Liver (tissue), 9 donors: ENCODE measurements around the gene CLN3. TPM values are rescaled to one million over a fixed set of nuclear protein-coding genes. Genes with fewer than 3 reads are reported as not detected.
"Not testable (repeated sequence)": the region's sequence is repeated elsewhere in the genome, so short reads cannot be mapped to it uniquely, and the experiment has no call there.

Source experiments
- DNase-seq: peaks from one replicate; pipeline ENCODE4 v3.0.0-alpha.2; 2017; ENCODE audit warnings: low spot score
- H3K27ac ChIP-seq, 2 donors: one replicate each; pipeline ENCODE4 v1.7.0; 2013; ENCODE audit warnings: inconsistent platforms in 2 of 2, low read length in 2 of 2, control low read depth in 1 of 2, low read depth in 1 of 2, mild to moderate bottlenecking in 1 of 2
- H3K27me3 ChIP-seq, 4 donors: one replicate each; pipeline versions ENCODE4 v1.6.1 to v1.7.0; 2013; ENCODE audit warnings: low read length in 3 of 4, inconsistent platforms in 1 of 4, mild to moderate bottlenecking in 1 of 4, moderate library complexity in 1 of 4; ENCODE audit not compliant: control insufficient read depth in 4 of 4, insufficient read depth in 4 of 4
- H3K36me3 ChIP-seq, 4 donors: one replicate each; pipeline versions ENCODE4 v1.6.1 to v1.7.0; 2013; ENCODE audit warnings: low read length in 3 of 4, mild to moderate bottlenecking in 3 of 4, low read depth in 1 of 4, moderate library complexity in 1 of 4; ENCODE audit not compliant: control insufficient read depth in 4 of 4, insufficient read depth in 3 of 4
- H3K4me1 ChIP-seq, 4 donors: one replicate each; pipeline versions ENCODE4 v1.6.1 to v1.7.0; 2013; ENCODE audit warnings: low read length in 3 of 4, mild to moderate bottlenecking in 3 of 4, moderate library complexity in 1 of 4; ENCODE audit not compliant: control insufficient read depth in 4 of 4, insufficient read depth in 4 of 4
- H3K4me3 ChIP-seq, 3 donors: one replicate each; pipeline versions ENCODE4 v1.6.1 to v1.7.0; 2013; ENCODE audit warnings: low read length in 3 of 3, control low read depth in 1 of 3, low read depth in 1 of 3, mild to moderate bottlenecking in 1 of 3
- H3K9ac ChIP-seq, 2 donors: one replicate each; pipeline ENCODE4 v1.7.0; 2013; ENCODE audit warnings: low read length in 2 of 2, mild to moderate bottlenecking in 2 of 2, moderate library complexity in 2 of 2, control low read depth in 1 of 2, low read depth in 1 of 2
- H3K9me3 ChIP-seq, 4 donors: one replicate each; pipeline versions ENCODE4 v1.6.1 to v1.7.0; 2013; ENCODE audit warnings: low read length in 3 of 4; ENCODE audit not compliant: control insufficient read depth in 4 of 4
- ATF3 ChIP-seq: IDR thresholded peaks from 2 replicates; pipeline ENCODE4 v1.6.1; 2016; ENCODE audit warnings: antibody characterized with exemption
- EGR1 ChIP-seq, 2 donors: IDR thresholded peaks; 2 replicates each; pipeline ENCODE4 v1.6.1; 2016 to 2018; ENCODE audit warnings: antibody characterized with exemption in 2 of 2, low read depth in 2 of 2
- FOXA1 ChIP-seq: IDR thresholded peaks from 2 replicates; pipeline ENCODE4 v1.6.1; 2016; ENCODE audit warnings: antibody characterized with exemption
- FOXA2 ChIP-seq: IDR thresholded peaks from 2 replicates; pipeline ENCODE4 v1.6.1; 2016; ENCODE audit warnings: antibody characterized with exemption
- GABPA ChIP-seq, 2 donors: IDR thresholded peaks in 1 of 2; conservative IDR thresholded peaks in 1 of 2; 2 replicates each; pipeline ENCODE4 v1.6.1; 2016; ENCODE audit warnings: antibody characterized with exemption in 2 of 2, mild to moderate bottlenecking in 1 of 2, moderate library complexity in 1 of 2
- HNF4A ChIP-seq, 2 donors: conservative IDR thresholded peaks; 2 replicates each; pipeline ENCODE4 v1.6.1; 2016; ENCODE audit warnings: antibody characterized with exemption in 2 of 2, mild to moderate bottlenecking in 2 of 2
- HNF4G ChIP-seq: IDR thresholded peaks from 2 replicates; pipeline ENCODE4 v1.6.1; 2016; ENCODE audit warnings: antibody characterized with exemption
- JUND ChIP-seq, 2 donors: IDR thresholded peaks; 2 replicates each; pipeline ENCODE4 v1.6.1; 2016; ENCODE audit warnings: antibody characterized with exemption in 2 of 2
- MAX ChIP-seq: IDR thresholded peaks from 2 replicates; pipeline ENCODE4 v1.6.1; 2016; ENCODE audit warnings: antibody characterized with exemption
- NR2F2 ChIP-seq: IDR thresholded peaks from 2 replicates; pipeline ENCODE4 v1.6.1; 2016; ENCODE audit warnings: antibody characterized with exemption
- RAD21 ChIP-seq, 2 donors: IDR thresholded peaks; 2 replicates each; pipeline ENCODE4 v1.6.1; 2016; ENCODE audit warnings: antibody characterized with exemption in 2 of 2, mild to moderate bottlenecking in 2 of 2
- REST ChIP-seq: IDR thresholded peaks from 2 replicates; pipeline ENCODE4 v1.6.1; 2016; ENCODE audit warnings: antibody characterized with exemption, mild to moderate bottlenecking
- RXRA ChIP-seq, 2 donors: IDR thresholded peaks; 2 replicates each; pipeline ENCODE4 v1.6.1; 2017 to 2018; ENCODE audit warnings: antibody characterized with exemption in 2 of 2, mild to moderate bottlenecking in 1 of 2
- SP1 ChIP-seq: IDR thresholded peaks from 2 replicates; pipeline ENCODE4 v1.6.1; 2018; ENCODE audit warnings: antibody characterized with exemption, mild to moderate bottlenecking
- TAF1 ChIP-seq: conservative IDR thresholded peaks from 2 replicates; pipeline ENCODE4 v1.6.1; 2016; ENCODE audit warnings: antibody characterized with exemption, mild to moderate bottlenecking
- YY1 ChIP-seq: IDR thresholded peaks from 2 replicates; pipeline ENCODE4 v1.6.1; 2016; ENCODE audit warnings: antibody characterized with exemption, mild to moderate bottlenecking
- ZBTB33 ChIP-seq: IDR thresholded peaks from 2 replicates; pipeline ENCODE4 v1.6.1; 2016; ENCODE audit warnings: antibody characterized with exemption
- WGBS: extraction: QIAGEN DNeasy Blood & Tissue Kit; methylation state at CpG from one replicate; pipeline ENCODE4 v1.1.7; 2013; 5-methylcytosine and 5-hydroxymethylcytosine counted together
- polyA plus RNA-seq, 2 donors: library from polyadenylated mRNA; stranded (reverse) in 1 of 2; unstranded in 1 of 2; fragments of 200-250 nt in 1 of 2; fragments of >200 nt in 1 of 2; fragmentation: Nextera tagmentation in 1 of 2; extraction: Ambion mirVana in 1 of 2; gene quantifications; one replicate each; pipeline versions ENCODE4 v1.2.1 to v1.2.3, GENCODE V29; 2013 to 2015
- total RNA-seq, 2 donors: library from RNA; depleted of rRNA; stranded (reverse); fragments of >200 nt; gene quantifications; one replicate each; pipeline ENCODE4 v1.2.3, GENCODE V29; 2014
- donor health status: healthy.
- donor health status: healthy.
- donor health status: healthy.
- donor health status: healthy.
- donor health status: healthy.

CLN3 gene
- total and polyA plus RNA-seq, 4 donors = 16.1 to 23.6 (median 19.3) TPM

GRCh38 chr16:28502290-28502689 lies 10.4 kb upstream of the CLN3 start:
- Histone ChIP-seq H3K27ac (no peak overlapping the region), H3K9me3 (no peaks in the 10 kb centered on the region), H3K27me3 (no peaks in the 10 kb centered on the region), H3K4me1 (peaks cover 12 to 23% (median 19%) of the 10 kb centered on the region in 4 donors), H3K9ac (no peak overlapping the region), H3K36me3 (peaks cover 0 to 21% (median 11%) of the 10 kb centered on the region in 4 donors), H3K4me3 (no peak overlapping the region)
- no peak for DNase-seq
- 87% methylated on average over 2 of the region's 2 CpGs for WGBS
- no peak for TF ChIP-seq SP1
- no peak for TF ChIP-seq HNF4G
- TF ChIP-seq TAF1 = no peak
- TF ChIP-seq RAD21 (IDR thresholded peaks at IDR 0.05) = no peak
- TF ChIP-seq FOXA1 = no peak
- no peak for TF ChIP-seq GABPA (IDR thresholded peaks at IDR 0.05 in 1 of 2, conservative IDR thresholded peaks at IDR 0.05 in 1 of 2)
- no peak for TF ChIP-seq JUND (IDR thresholded peaks at IDR 0.05)
- TF ChIP-seq NR2F2 = no peak
- no peak for TF ChIP-seq HNF4A (conservative IDR thresholded peaks at IDR 0.05)
- no peak for TF ChIP-seq ATF3
- no peak for TF ChIP-seq YY1
- TF ChIP-seq MAX = no peak
- TF ChIP-seq RXRA (IDR thresholded peaks at IDR 0.05) = no peak
- no peak for TF ChIP-seq EGR1 (IDR thresholded peaks at IDR 0.05; ENCODE audit: low read depth in 2 of 2)
- TF ChIP-seq FOXA2 = no peak
- no peak for TF ChIP-seq ZBTB33
- TF ChIP-seq REST = no peak

GRCh38 chr16:28501258-28502232 lies 9.7 kb upstream of the CLN3 start:
- Histone ChIP-seq H3K4me1 (peaks cover 8 to 16% (median 13%) of the 10 kb centered on the region in 4 donors), H3K27me3 (no peaks in the 10 kb centered on the region), H3K9me3 (no peaks in the 10 kb centered on the region), H3K36me3 (peaks cover 0 to 21% (median 11%) of the 10 kb centered on the region in 4 donors), H3K27ac (no peak overlapping the region), H3K4me3 (no peak overlapping the region), H3K9ac (no peak overlapping the region)
- 90% methylated on average over 19 of the region's 19 CpGs for WGBS
- no peak for DNase-seq
- no peak for TF ChIP-seq JUND (IDR thresholded peaks at IDR 0.05)
- TF ChIP-seq EGR1 (IDR thresholded peaks at IDR 0.05; ENCODE audit: low read depth in 2 of 2) = no peak
- TF ChIP-seq RXRA (IDR thresholded peaks at IDR 0.05) = no peak
- TF ChIP-seq ATF3 = no peak

- not testable (repeated sequence) for DNase-seq, H3K27me3 ChIP-seq, H3K9me3 ChIP-seq, H3K4me1 ChIP-seq, H3K4me3 ChIP-seq, H3K9ac ChIP-seq, H3K27ac ChIP-seq
- H3K36me3 ChIP-seq = peaks cover 0 to 21% (median 11%) of the 10 kb centered on the region in 4 donors
- WGBS = 90% methylated on average over 18 of the region's 18 CpGs
These were observed 8.8 kb upstream of the CLN3 start for GRCh38 chr16:28500476-28501180.
